H1 (cell line): ENCODE measurements around the gene NPFFR1. TPM values are rescaled to one million over a fixed set of nuclear protein-coding genes. Genes with fewer than 3 reads are reported as not detected.

Experiments
- CTCF ChIA-PET: fragments of 300-600 bp; sonication (Branson Sonifier 250); formaldehyde crosslinking; loops from one replicate; lab custom pipeline; 2021; ENCODE audit not compliant: partially characterized antibody; lab: Charles Lee
- POLR2A ChIA-PET: fragments of 300-600 bp; sonication (Branson Sonifier 250); formaldehyde crosslinking; loops from one replicate; lab custom pipeline; 2021; ENCODE audit warnings: inconsistent platforms; ENCODE audit not compliant: partially characterized antibody; lab: Charles Lee
- DNase-seq, 2 experiments: peaks; one replicate each; pipeline versions ENCODE4 v3.0.0 to v3.0.0-alpha.2; 2010 to 2022; ENCODE audit warnings: low spot score in 2 of 2, low read depth in 1 of 2, mixed read lengths in 1 of 2
- FAIRE-seq: peaks from 2 replicates; lab custom pipeline; 2011; peaks lifted over from hg19 to GRCh38; lab: Jason Lieb, UNC
- H2AFZ ChIP-seq: 2 replicates; pipeline ENCODE4 v1.8.1; 2012; ENCODE audit warnings: low read length, inconsistent platforms
- H2AK5ac ChIP-seq: 2 replicates; pipeline ENCODE4 v1.6.1; 2013; ENCODE audit warnings: low read depth, low read length
- H2BK120ac ChIP-seq: replicated peaks from 2 replicates; pipeline ENCODE3; 2013; ENCODE audit warnings: low read depth, low read length, inconsistent platforms
- H2BK12ac ChIP-seq: 2 replicates; pipeline ENCODE4 v1.6.1; 2013; ENCODE audit warnings: low read depth, low read length
- H2BK15ac ChIP-seq: 2 replicates; pipeline ENCODE4 v1.6.1; 2013; ENCODE audit warnings: low read length
- H2BK20ac ChIP-seq: 2 replicates; pipeline ENCODE4 v1.6.1; 2013; ENCODE audit warnings: low read length
- H2BK5ac ChIP-seq: 2 replicates; pipeline ENCODE4 v1.6.1; 2013; ENCODE audit warnings: low read depth, low read length
- H3K14ac ChIP-seq: 2 replicates; pipeline ENCODE4 v1.6.1; 2013; ENCODE audit warnings: inconsistent platforms; ENCODE audit not compliant: insufficient read length
- H3K18ac ChIP-seq: 2 replicates; pipeline ENCODE4 v1.6.1; 2013; ENCODE audit warnings: low read length; ENCODE audit errors: extremely low read depth
- H3K23ac ChIP-seq: 2 replicates; pipeline ENCODE4 v1.6.1; 2013; ENCODE audit warnings: inconsistent platforms; ENCODE audit not compliant: insufficient read length
- H3K23me2 ChIP-seq: 2 replicates; pipeline ENCODE4 v1.6.1; 2013; ENCODE audit warnings: low read depth, low read length
- H3K27ac ChIP-seq: 2 replicates; pipeline ENCODE4 v1.6.1; 2011; ENCODE audit warnings: low read depth, low read length, inconsistent platforms
- H3K27me3 ChIP-seq, 4 experiments: replicated peaks in 1 of 4; 1 replicate in 1 of 4; 2 replicates in 3 of 4; pipeline versions ENCODE4 v1.6.1 to v1.8.1; 2011 to 2013; ENCODE audit warnings: low read length in 3 of 4, mild to moderate bottlenecking in 3 of 4, inconsistent platforms in 2 of 4, mixed read lengths in 2 of 4, moderate library complexity in 1 of 4; ENCODE audit not compliant: control insufficient read depth in 3 of 4, insufficient read depth in 3 of 4; ENCODE audit errors: extremely low read depth in 1 of 4
- H3K36me3 ChIP-seq, 4 experiments: 2 replicates each; pipeline versions ENCODE4 v1.6.1 to v1.8.1; 2011 to 2013; ENCODE audit warnings: mild to moderate bottlenecking in 4 of 4, low read length in 3 of 4, moderate library complexity in 2 of 4, control low read depth in 1 of 4, inconsistent platforms in 1 of 4; ENCODE audit not compliant: insufficient read depth in 4 of 4, control insufficient read depth in 2 of 4
- H3K4ac ChIP-seq: replicated peaks from 2 replicates; pipeline ENCODE3; 2013; ENCODE audit warnings: low read length, low read depth, mixed read lengths, inconsistent platforms; ENCODE audit not compliant: insufficient read length
- H3K4me1 ChIP-seq, 4 experiments: replicated peaks in 1 of 4; 1 replicate in 1 of 4; 2 replicates in 3 of 4; pipeline versions ENCODE4 v1.6.1 to v1.8.1; 2011 to 2013; ENCODE audit warnings: low read length in 3 of 4, inconsistent platforms in 2 of 4, mixed read lengths in 1 of 4; ENCODE audit not compliant: insufficient read depth in 4 of 4, control insufficient read depth in 3 of 4
- H3K4me2 ChIP-seq, 2 experiments: 2 replicates each; pipeline versions ENCODE4 v1.6.1 to v1.8.1; 2011 to 2013; ENCODE audit warnings: low read depth in 2 of 2, low read length in 2 of 2, control low read depth in 1 of 2, inconsistent platforms in 1 of 2, mild to moderate bottlenecking in 1 of 2; ENCODE audit not compliant: insufficient read depth in 1 of 2
- H3K4me3 ChIP-seq, 4 experiments: fragments of 200-600, 300-600 bp in 1 of 4; sonication (generic), shearing (Covaris generic), sonication (Bioruptor Twin) in 1 of 4; 2 replicates each; pipeline versions ENCODE4 v1.5.1 to v1.8.1; 2011 to 2016; ENCODE audit warnings: low read length in 4 of 4, low read depth in 3 of 4, control low read depth in 2 of 4, inconsistent platforms in 2 of 4, mild to moderate bottlenecking in 2 of 4, mixed read lengths in 1 of 4, moderate library complexity in 1 of 4; ENCODE audit not compliant: insufficient read depth in 2 of 4; ENCODE audit errors: extremely low read depth in 1 of 4
- H3K56ac ChIP-seq: replicated peaks from 2 replicates; pipeline ENCODE3; 2013; ENCODE audit warnings: low read depth, mild to moderate bottlenecking, mixed read lengths, low read length, inconsistent platforms; ENCODE audit not compliant: insufficient read length
- H3K79me1 ChIP-seq: 2 replicates; pipeline ENCODE4 v1.6.1; 2013; ENCODE audit warnings: low read depth, low read length, control low read depth
- H3K79me2 ChIP-seq, 2 experiments: 2 replicates each; pipeline versions ENCODE4 v1.6.1 to v1.8.1; 2012 to 2013; ENCODE audit warnings: low read length in 2 of 2, mild to moderate bottlenecking in 2 of 2, inconsistent platforms in 1 of 2; ENCODE audit not compliant: insufficient read depth in 2 of 2, control insufficient read depth in 1 of 2
- H3K9ac ChIP-seq, 4 experiments: replicated peaks in 1 of 4; 1 replicate in 1 of 4; 2 replicates in 3 of 4; pipeline versions ENCODE4 v1.6.1 to v1.8.1; 2011 to 2013; ENCODE audit warnings: low read depth in 3 of 4, low read length in 3 of 4, control low read depth in 2 of 4, mild to moderate bottlenecking in 2 of 4, moderate library complexity in 2 of 4, inconsistent platforms in 1 of 4; ENCODE audit errors: extremely low read depth in 1 of 4
- H3K9me3 ChIP-seq, 2 experiments: 2 replicates each; pipeline versions ENCODE4 v1.6.1 to v1.8.1; 2012 to 2013; ENCODE audit warnings: mild to moderate bottlenecking in 2 of 2, moderate library complexity in 2 of 2, control low read depth in 1 of 2, inconsistent platforms in 1 of 2, low read depth in 1 of 2, low read length in 1 of 2, mixed read lengths in 1 of 2; ENCODE audit not compliant: insufficient read depth in 2 of 2
- H4K20me1 ChIP-seq, 2 experiments: replicated peaks in 1 of 2; 2 replicates each; pipeline versions ENCODE3 to v1.8.1; 2011 to 2013; ENCODE audit warnings: inconsistent platforms in 2 of 2, low read length in 2 of 2, mild to moderate bottlenecking in 1 of 2; ENCODE audit not compliant: insufficient read depth in 2 of 2, control insufficient read depth in 1 of 2
- H4K5ac ChIP-seq: 2 replicates; pipeline ENCODE4 v1.6.1; 2013; ENCODE audit warnings: low read length, low read depth, mixed read lengths, inconsistent platforms; ENCODE audit not compliant: insufficient read length
- H4K8ac ChIP-seq: 2 replicates; pipeline ENCODE4 v1.8.0; 2013; ENCODE audit warnings: mild to moderate bottlenecking, moderate library complexity, low read length, inconsistent platforms; ENCODE audit not compliant: insufficient read depth; ENCODE audit errors: extremely low read depth
- H4K91ac ChIP-seq: replicated peaks from 2 replicates; pipeline ENCODE3; 2013; ENCODE audit warnings: low read length, mixed read lengths, inconsistent platforms; ENCODE audit not compliant: insufficient read length
- CBX8 ChIP-seq: fragments of 300-800, 300-1000 bp; sonication (generic); IDR thresholded peaks from 2 replicates; pipeline ENCODE4 v1.7.1; 2016; ENCODE audit warnings: low read depth, low read length, borderline replicate concordance
- JUN ChIP-seq: IDR thresholded peaks from 2 replicates; pipeline ENCODE4 v1.6.1; 2011; ENCODE audit warnings: low read depth, mild to moderate bottlenecking, improper control_type of control experiment, low read length
- KDM1A ChIP-seq: fragments of 200-600, 300-600 bp; sonication (generic); IDR thresholded peaks from 2 replicates; pipeline ENCODE4 v1.7.1; 2016; ENCODE audit warnings: mild to moderate bottlenecking, low read length, borderline replicate concordance
- MAFK ChIP-seq: IDR thresholded peaks from 2 replicates; pipeline ENCODE4 v1.6.1; 2012; ENCODE audit warnings: low read depth, mild to moderate bottlenecking, improper control_type of control experiment, low read length
- NANOG ChIP-seq: IDR thresholded peaks from 2 replicates; pipeline ENCODE4 v1.6.1; 2011; ENCODE audit warnings: low read length, low read depth, mild to moderate bottlenecking, inconsistent platforms; ENCODE audit not compliant: insufficient read depth, poor library complexity, severe bottlenecking
- RNF2 ChIP-seq: fragments of 200-900, 300-1000 bp; sonication (generic); IDR thresholded peaks from 2 replicates; pipeline ENCODE4 v1.7.1; 2016; ENCODE audit warnings: borderline replicate concordance, low read depth, mild to moderate bottlenecking, antibody characterized with exemption, low read length; ENCODE audit not compliant: poor library complexity, severe bottlenecking; ENCODE audit errors: missing control alignments
- SIRT6 ChIP-seq: IDR thresholded peaks from one replicate; pipeline ENCODE4 v1.7.1; 2012; ENCODE audit warnings: low read length, inconsistent platforms
- SIX5 ChIP-seq: IDR thresholded peaks from 2 replicates; pipeline ENCODE4 v1.6.1; 2011; ENCODE audit warnings: mild to moderate bottlenecking, low read depth, low read length
- WGBS, 2 experiments: shearing (Covaris generic) in 1 of 2; methylation state at CpG; one replicate each; pipeline versions ENCODE4 v1.1.6 to v1.1.7; 2013 to 2015; ENCODE audit warnings: low lambda C conversion rate in 2 of 2, mixed read lengths in 2 of 2, inconsistent platforms in 1 of 2, low coverage in 1 of 2, missing lambda C conversion rate in 1 of 2; ENCODE audit not compliant: insufficient replicate concordance in 2 of 2, insufficient coverage in 1 of 2, insufficient read length in 1 of 2; ENCODE audit errors: extremely low coverage in 1 of 2, missing lambda C conversion rate in 1 of 2; 5-methylcytosine and 5-hydroxymethylcytosine counted together
- polyA plus RNA-seq, 7 experiments: library from polyadenylated mRNA; depleted of rRNA in 3 of 7; stranded (reverse) in 5 of 7; unstranded in 2 of 7; fragments of >200 nt in 5 of 7; fragments of 200-250 nt in 2 of 7; gene quantifications; 1 replicate in 5 of 7; 2 replicates in 1 of 7; 4 replicates in 1 of 7; pipeline versions ENCODE4 v1.2.1 to v1.2.3, GENCODE V29; 2011 to 2013; ENCODE audit warnings: missing spikeins in 2 of 7, mixed read lengths in 2 of 7
- total RNA-seq: library from RNA; stranded (reverse); fragmentation: NEBNext Ultra II Directional; extraction: Animal tissue kit (Norgen Biotek cat#: 25700); gene quantifications from 2 replicates; pipeline ENCODE4 v1.2.1, GENCODE V29; 2021
- TF ChIP-seq, protein P1 (sequence below), 3 experiments: IDR thresholded peaks; 1 replicate in 2 of 3; 2 replicates in 1 of 3; pipeline versions ENCODE4 v1.5.1 to v1.6.1; 2011; ENCODE audit warnings: low read length in 3 of 3, mild to moderate bottlenecking in 3 of 3, inconsistent platforms in 2 of 3, low read depth in 1 of 3, moderate library complexity in 1 of 3; ENCODE audit not compliant: insufficient read depth in 1 of 3; ENCODE audit errors: control extremely low read depth in 1 of 3

Gene NPFFR1
- total and polyA plus RNA-seq, 2 of the 8 experiments (the other 6 are each of a cell fraction or from before 2014, with no cell fraction given): 0.02 to 0.06 TPM

DNA sequence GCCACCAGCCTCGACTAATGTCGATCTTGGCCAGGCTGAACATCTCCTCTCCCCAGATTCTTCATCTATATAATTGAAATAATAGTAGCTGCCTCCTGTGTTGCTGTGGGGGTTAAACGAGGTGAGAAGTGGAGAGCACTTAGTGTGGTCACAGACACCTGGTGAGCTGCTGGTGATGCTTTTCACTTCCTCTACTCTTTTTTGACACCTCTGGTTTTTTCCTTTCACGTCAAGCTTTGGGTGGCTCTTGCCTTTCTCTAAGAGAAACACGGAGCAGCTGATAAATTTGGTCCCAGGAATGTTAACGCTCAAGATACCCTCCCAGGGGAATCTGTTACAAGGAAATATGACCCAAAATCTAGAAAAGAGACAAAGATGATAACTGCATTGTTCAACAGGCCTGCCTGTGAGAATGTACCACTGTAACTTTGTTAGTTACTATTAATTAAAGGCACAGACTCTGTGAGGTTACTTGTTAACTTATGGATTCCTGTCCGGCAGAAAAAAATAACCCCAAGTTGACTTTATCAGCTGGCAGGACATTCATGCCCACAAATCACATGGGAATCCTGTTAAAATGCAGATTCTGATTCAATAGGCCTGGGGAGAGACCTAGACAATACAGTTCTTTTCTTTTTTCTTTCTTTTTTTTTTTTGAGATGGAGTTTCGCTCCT is 9.5 kb upstream of the NPFFR1 start:
- H3K27me3 ChIP-seq: no peaks in the 10 kb centered on the region
- H3K4me1 ChIP-seq: peaks cover 0 to 7% (median 2%) of the 10 kb centered on the region in 4 experiments; a peak in 4 of 7 replicates
- no peak overlapping the region for H2BK20ac ChIP-seq
- H2BK15ac ChIP-seq: no peak overlapping the region
- H2AFZ ChIP-seq: no peak overlapping the region
- H3K18ac ChIP-seq: no peak overlapping the region
- H3K79me2 ChIP-seq: no peaks in the 10 kb centered on the region
- H2AK5ac ChIP-seq: no peak overlapping the region
- no peak overlapping the region for H2BK120ac ChIP-seq
- no peak overlapping the region for H3K56ac ChIP-seq
- no peaks in the 10 kb centered on the region for H3K36me3 ChIP-seq
- H3K4me3 ChIP-seq: no peak overlapping the region
- FAIRE-seq: no peak
- H3K14ac ChIP-seq: no peak overlapping the region
- H3K79me1 ChIP-seq: no peaks in the 10 kb centered on the region
- H3K9me3 ChIP-seq: no peaks in the 10 kb centered on the region
- H2BK12ac ChIP-seq: no peak overlapping the region
- no peak overlapping the region for H2BK5ac ChIP-seq
- no peak overlapping the region for H3K9ac ChIP-seq
- no peaks in the 10 kb centered on the region for H3K23me2 ChIP-seq
- no peak overlapping the region for H4K8ac ChIP-seq
- POLR2A ChIA-PET: no interaction called here
- DNase-seq: no peak
- H4K91ac ChIP-seq: no peak overlapping the region
- H4K20me1 ChIP-seq: no peaks in the 10 kb centered on the region
- H3K4me2 ChIP-seq: no peak overlapping the region
- CTCF ChIA-PET: interaction anchor here (0.6 to 4.7 kb wide), 11 partner anchors 9 to 376 kb away, joined by 3 to 20 read pairs (median 4); partner anchors contain the start of gene NPFFR1
- no peak overlapping the region for H4K5ac ChIP-seq
- H3K27ac ChIP-seq: no peak overlapping the region
- WGBS, 2 experiments: 83% methylated on average over 8 of the region's 8 CpGs; no CpG with 5 or more reads in 1 of the 2 experiments
- H3K4ac ChIP-seq: no peak overlapping the region
- no peak overlapping the region for H3K23ac ChIP-seq
- TF ChIP-seq KDM1A: no peak
- TF ChIP-seq SIRT6: no peak
- TF ChIP-seq CBX8: no peak
- no peak for TF ChIP-seq RNF2
- TF ChIP-seq MAFK: no peak
- no peak for TF ChIP-seq SIX5
- TF ChIP-seq, protein P1, sequence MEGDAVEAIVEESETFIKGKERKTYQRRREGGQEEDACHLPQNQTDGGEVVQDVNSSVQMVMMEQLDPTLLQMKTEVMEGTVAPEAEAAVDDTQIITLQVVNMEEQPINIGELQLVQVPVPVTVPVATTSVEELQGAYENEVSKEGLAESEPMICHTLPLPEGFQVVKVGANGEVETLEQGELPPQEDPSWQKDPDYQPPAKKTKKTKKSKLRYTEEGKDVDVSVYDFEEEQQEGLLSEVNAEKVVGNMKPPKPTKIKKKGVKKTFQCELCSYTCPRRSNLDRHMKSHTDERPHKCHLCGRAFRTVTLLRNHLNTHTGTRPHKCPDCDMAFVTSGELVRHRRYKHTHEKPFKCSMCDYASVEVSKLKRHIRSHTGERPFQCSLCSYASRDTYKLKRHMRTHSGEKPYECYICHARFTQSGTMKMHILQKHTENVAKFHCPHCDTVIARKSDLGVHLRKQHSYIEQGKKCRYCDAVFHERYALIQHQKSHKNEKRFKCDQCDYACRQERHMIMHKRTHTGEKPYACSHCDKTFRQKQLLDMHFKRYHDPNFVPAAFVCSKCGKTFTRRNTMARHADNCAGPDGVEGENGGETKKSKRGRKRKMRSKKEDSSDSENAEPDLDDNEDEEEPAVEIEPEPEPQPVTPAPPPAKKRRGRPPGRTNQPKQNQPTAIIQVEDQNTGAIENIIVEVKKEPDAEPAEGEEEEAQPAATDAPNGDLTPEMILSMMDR (IDR thresholded peaks at IDR 0.05; ENCODE audit: control extremely low read depth in 1 of 3, insufficient read depth in 1 of 3, low read depth in 1 of 3, low read length in 3 of 3): no peak
- no peak for TF ChIP-seq JUN
- TF ChIP-seq NANOG: no peak
